NCI-H2029 treated with DMSO at 0.1 percent for 48 hours (cell line): ENCODE results near the gene MTX2.

Experiments
- DNase-seq: peaks from one replicate; lab custom pipeline; 2025; lab: John Stamatoyannopoulos, UW

The MTX2 gene

GRCh38 chr2:176378323-176378722, 109.1 kb downstream of the MTX2 start:
- no peak for DNase-seq

GRCh38 chr2:176380341-176380740, 111.1 kb downstream of the MTX2 start:
- no peak for DNase-seq

- no peak for DNase-seq
Observed at GRCh38 chr2:176383100-176383499, 113.9 kb downstream of the MTX2 start.

GRCh38 chr2:176383836-176384442, 114.7 kb downstream of the MTX2 start:
- no peak for DNase-seq

GRCh38 chr2:176385219-176385759, 116.0 kb downstream of the MTX2 start:
- no peak for DNase-seq

- no peak for DNase-seq
Observed at GRCh38 chr2:176385838-176386237, 116.6 kb downstream of the MTX2 start.
